ENCODE results near the gene UGDH. TPM values are rescaled to one million over a fixed set of nuclear protein-coding genes. Genes with fewer than 3 reads are reported as not detected.

Gene UGDH
- total RNA-seq, 1 experiment from 2014 or later: 104 TPM

DNA sequence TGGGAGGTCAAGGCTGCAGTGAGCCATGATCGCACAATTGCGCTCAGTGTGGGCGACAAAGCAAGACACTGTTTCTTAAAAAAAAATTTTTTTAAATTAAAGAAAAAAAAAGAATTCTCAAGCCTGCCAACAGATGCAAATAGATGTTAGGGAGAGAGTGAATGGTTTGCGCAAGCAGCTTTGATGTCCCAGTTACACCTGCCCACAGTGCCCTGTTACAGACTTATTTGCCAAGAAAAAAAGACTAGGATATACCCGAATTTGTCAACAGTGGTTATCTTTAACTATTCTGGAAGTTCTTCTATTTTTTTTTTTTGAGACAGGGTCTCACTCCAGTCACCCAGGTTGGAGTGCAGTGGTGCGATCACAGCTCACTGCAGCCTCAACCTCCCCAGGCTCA, 44.3 kb upstream of the UGDH start:
- no peaks in the 10 kb centered on the region for H3K79me2 ChIP-seq (ENCODE audit: insufficient read depth, low read length)
- no peak overlapping the region for H2BK15ac ChIP-seq (ENCODE audit: low read depth, low read length)
- H3T11ph ChIP-seq (ENCODE audit: low read length): no peak overlapping the region
- Mint-ChIP-seq H3K4me3 (no peak overlapping the region), H3K27me3 (ENCODE audit: low read depth) (no peaks in the 10 kb centered on the region), H3K27ac (no peak overlapping the region), H3K9me3 (no peaks in the 10 kb centered on the region), H3K36me3 (ENCODE audit: insufficient read depth in 1 of 3, low read depth in 3 of 3) (peaks cover 0 to 4% (median under 1%) of the 10 kb centered on the region in 3 experiments; a peak in 3 of 7 replicates), H3K4me1 (peaks cover 0 to 5% of the 10 kb centered on the region in 2 experiments; a peak in 2 of 4 replicates)
- H4K5ac ChIP-seq (ENCODE audit: insufficient read length, low read depth, low read length): no peak overlapping the region
- no peak overlapping the region for H3K14ac ChIP-seq (ENCODE audit: insufficient read depth, low read length)
- H2BK12ac ChIP-seq (ENCODE audit: insufficient read length, low read depth, low read length): no peak overlapping the region
- H3K56ac ChIP-seq (ENCODE audit: insufficient read length, low read depth, low read length): no peak overlapping the region
- no peak overlapping the region for H2AFZ ChIP-seq (ENCODE audit: low read length)
- H2BK20ac ChIP-seq (ENCODE audit: low read depth, low read length, poor library complexity, severe bottlenecking): no peak overlapping the region
- WGBS (ENCODE audit: extremely low coverage, insufficient read length, low lambda C conversion rate): no CpG with 5 or more reads among the region's 6 CpGs
- H3K18ac ChIP-seq (ENCODE audit: insufficient read length, low read depth, low read length): no peak overlapping the region
- H3K23me2 ChIP-seq (ENCODE audit: insufficient read length, low read depth, low read length, poor library complexity, severe bottlenecking): no peaks in the 10 kb centered on the region
- H3K23ac ChIP-seq (ENCODE audit: insufficient read length, low read depth, low read length): no peak overlapping the region
- no peak overlapping the region for H3K9ac ChIP-seq (ENCODE audit: extremely low read depth, insufficient read length, low read length)
- DNase-seq: no peak
- TF ChIP-seq, protein P1, sequence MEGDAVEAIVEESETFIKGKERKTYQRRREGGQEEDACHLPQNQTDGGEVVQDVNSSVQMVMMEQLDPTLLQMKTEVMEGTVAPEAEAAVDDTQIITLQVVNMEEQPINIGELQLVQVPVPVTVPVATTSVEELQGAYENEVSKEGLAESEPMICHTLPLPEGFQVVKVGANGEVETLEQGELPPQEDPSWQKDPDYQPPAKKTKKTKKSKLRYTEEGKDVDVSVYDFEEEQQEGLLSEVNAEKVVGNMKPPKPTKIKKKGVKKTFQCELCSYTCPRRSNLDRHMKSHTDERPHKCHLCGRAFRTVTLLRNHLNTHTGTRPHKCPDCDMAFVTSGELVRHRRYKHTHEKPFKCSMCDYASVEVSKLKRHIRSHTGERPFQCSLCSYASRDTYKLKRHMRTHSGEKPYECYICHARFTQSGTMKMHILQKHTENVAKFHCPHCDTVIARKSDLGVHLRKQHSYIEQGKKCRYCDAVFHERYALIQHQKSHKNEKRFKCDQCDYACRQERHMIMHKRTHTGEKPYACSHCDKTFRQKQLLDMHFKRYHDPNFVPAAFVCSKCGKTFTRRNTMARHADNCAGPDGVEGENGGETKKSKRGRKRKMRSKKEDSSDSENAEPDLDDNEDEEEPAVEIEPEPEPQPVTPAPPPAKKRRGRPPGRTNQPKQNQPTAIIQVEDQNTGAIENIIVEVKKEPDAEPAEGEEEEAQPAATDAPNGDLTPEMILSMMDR (conservative IDR thresholded peaks at IDR 0.05): no peak
- no peak overlapping the region for H4K8ac ChIP-seq (replicated peaks; ENCODE audit: insufficient read length, low read depth, low read length)
- no peaks in the 10 kb centered on the region for H4K20me1 ChIP-seq (ENCODE audit: control insufficient read depth, insufficient read depth, insufficient read length)
- no peak overlapping the region for H2AK5ac ChIP-seq (ENCODE audit: insufficient read length, low read length)
- no peak overlapping the region for H3K27ac ChIP-seq (ENCODE audit: insufficient read length, low read depth, low read length)
- H3K4me1 ChIP-seq (ENCODE audit: insufficient read depth, low read length): no peaks in the 10 kb centered on the region
- no peak overlapping the region for H4K91ac ChIP-seq (ENCODE audit: insufficient read length, low read depth, low read length)
- H2BK120ac ChIP-seq (ENCODE audit: low read depth, low read length, poor library complexity, severe bottlenecking): no peak overlapping the region
- H3K79me1 ChIP-seq (ENCODE audit: insufficient read depth, low read depth, low read length, poor library complexity, severe bottlenecking): no peaks in the 10 kb centered on the region
- H3K9me3 ChIP-seq (ENCODE audit: control insufficient read depth, low read depth, low read length): no peaks in the 10 kb centered on the region
- no peak overlapping the region for H3K4me2 ChIP-seq (ENCODE audit: insufficient read depth, insufficient read length, low read length)
- H3K27me3 ChIP-seq (ENCODE audit: insufficient read depth, low read length): no peaks in the 10 kb centered on the region
- no peak overlapping the region for H2BK5ac ChIP-seq (ENCODE audit: insufficient read length, low read length)
- no peak overlapping the region for H3K4ac ChIP-seq (ENCODE audit: low read depth, low read length)
